Astrocyte of the cerebellum (primary cell): Measurements from ENCODE around the gene MCTP2.

ENCODE experiments used
- DNase-seq: peaks from one replicate; pipeline ENCODE4 v3.0.0-alpha.2; 2011; ENCODE audit warnings: low read depth
- H3K4me3 ChIP-seq: 2 replicates; pipeline ENCODE4 v1.5.1; 2011; ENCODE audit warnings: mild to moderate bottlenecking, low read depth, low read length, moderate library complexity
- CTCF ChIP-seq: IDR thresholded peaks from 2 replicates; pipeline ENCODE4 v1.5.1; 2012; ENCODE audit warnings: low read length, low read depth, moderate library complexity, mild to moderate bottlenecking; ENCODE audit errors: missing control alignments
- in situ Hi-C: cut with HindIII; loops from 2 replicates; pipeline ENCODE4 v1.10.0; 2017; ENCODE audit warnings: low sequenced_read_pairs

MCTP2 gene

GRCh38 chr15:94234300-94234699, 2.9 kb downstream of the MCTP2 start:
- no peak for TF ChIP-seq CTCF
- no peak overlapping the region for H3K4me3 ChIP-seq
- DNase-seq: no peak
- in situ Hi-C loops: no loop called here

GRCh38 chr15:94235041-94235440, 3.7 kb downstream of the MCTP2 start:
- in situ Hi-C loops: no loop called here
- no peak for DNase-seq
- no peak overlapping the region for H3K4me3 ChIP-seq
- no peak for TF ChIP-seq CTCF

- TF ChIP-seq CTCF: no peak
- no peak overlapping the region for H3K4me3 ChIP-seq
- no peak for DNase-seq
- in situ Hi-C loops: no loop called here
Observed at GRCh38 chr15:94235646-94236045, 4.3 kb downstream of the MCTP2 start.

- in situ Hi-C loops: no loop called here
- no peak overlapping the region for H3K4me3 ChIP-seq
- no peak for DNase-seq
- TF ChIP-seq CTCF: no peak
Observed at GRCh38 chr15:94236608-94237007, 5.2 kb downstream of the MCTP2 start.

- in situ Hi-C loops: no loop called here
- TF ChIP-seq CTCF: no peak
- no peak for DNase-seq
- H3K4me3 ChIP-seq: no peak overlapping the region
Observed at GRCh38 chr15:94237903-94238302, 6.5 kb downstream of the MCTP2 start.

GRCh38 chr15:94238539-94239118, 7.3 kb downstream of the MCTP2 start:
- in situ Hi-C loops: no loop called here
- no peak for TF ChIP-seq CTCF
- DNase-seq: no peak
- no peak overlapping the region for H3K4me3 ChIP-seq

GRCh38 chr15:94239474-94239873, 8.1 kb downstream of the MCTP2 start:
- in situ Hi-C loops: no loop called here
- TF ChIP-seq CTCF: no peak
- H3K4me3 ChIP-seq: no peak overlapping the region
- no peak for DNase-seq
